ENCODE measurements around the gene DICER1.

Gene DICER1

DNA sequence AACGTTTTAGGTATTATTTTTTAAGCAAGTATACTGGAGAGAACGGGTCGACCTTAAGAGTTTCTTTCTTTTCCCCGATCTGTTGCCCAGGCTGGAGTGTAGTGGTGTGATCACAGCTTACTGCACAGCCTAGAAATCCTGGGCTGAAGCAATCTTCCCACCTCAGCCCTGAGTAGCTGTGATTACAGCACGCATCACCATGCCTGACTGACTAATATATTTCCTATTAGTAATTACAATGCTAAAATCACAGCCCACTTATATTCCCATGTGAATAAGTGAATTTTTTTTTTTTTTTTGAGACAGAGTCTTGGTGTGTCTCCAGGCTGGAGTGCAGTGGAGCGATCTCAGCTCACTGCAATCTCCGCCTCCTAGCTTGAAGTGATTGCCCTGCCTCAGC lies 50.4 kb downstream of the DICER1 start:
- no peak overlapping the region for H3K27ac Mint-ChIP-seq (ENCODE audit: low read depth)
- peaks cover 63% of the 10 kb centered on the region for H3K36me3 Mint-ChIP-seq (ENCODE audit: insufficient read depth)
- peaks cover 10% of the 10 kb centered on the region for H3K4me1 Mint-ChIP-seq
- no peaks in the 10 kb centered on the region for H3K27me3 Mint-ChIP-seq
- DNase-seq (ENCODE audit: low spot score in 2 of 2) (no peak), ATAC-seq (replicated peaks; ENCODE audit: extremely low read depth, poor library complexity, severe bottlenecking) (no peak)
- no peak overlapping the region for H3K4me3 Mint-ChIP-seq
- no peaks in the 10 kb centered on the region for H3K9me3 Mint-ChIP-seq

DNA sequence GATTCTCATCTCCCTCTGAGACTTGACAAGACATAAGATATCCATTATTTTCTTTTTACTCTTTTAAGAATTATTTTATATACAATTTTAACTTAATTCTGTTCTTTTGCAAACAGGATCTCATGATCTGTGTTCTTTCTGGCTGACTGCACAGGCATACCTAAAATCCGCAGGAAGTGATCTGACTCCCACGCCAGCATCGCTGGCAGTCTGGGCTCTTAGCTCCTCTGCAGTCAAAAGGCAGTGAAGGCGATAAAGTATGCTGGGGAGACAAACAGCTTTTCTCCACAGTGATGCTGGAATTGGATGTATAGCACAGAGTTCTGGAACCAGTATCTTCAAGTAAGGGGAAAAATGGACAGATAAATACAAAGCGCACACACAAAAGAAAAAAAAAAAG lies 52.4 kb downstream of the DICER1 start:
- Mint-ChIP-seq H3K4me3 (no peak overlapping the region), H3K27ac (ENCODE audit: low read depth) (no peak overlapping the region), H3K27me3 (no peaks in the 10 kb centered on the region), H3K4me1 (peaks cover 27% of the 10 kb centered on the region), H3K9me3 (no peaks in the 10 kb centered on the region), H3K36me3 (ENCODE audit: insufficient read depth) (peaks cover 59% of the 10 kb centered on the region)
- no peak for DNase-seq (ENCODE audit: low spot score in 2 of 2)
- no peak for ATAC-seq (replicated peaks; ENCODE audit: extremely low read depth, poor library complexity, severe bottlenecking)

GRCh38 chr14:95102680-95103044 lies 54.7 kb downstream of the DICER1 start:
- H3K36me3 Mint-ChIP-seq (ENCODE audit: insufficient read depth) = peaks cover 60% of the 10 kb centered on the region
- ATAC-seq (replicated peaks; ENCODE audit: extremely low read depth, poor library complexity, severe bottlenecking) (no peak), DNase-seq (ENCODE audit: low spot score in 2 of 2) (no peak)
- H3K4me3 Mint-ChIP-seq = no peak overlapping the region
- no peaks in the 10 kb centered on the region for H3K9me3 Mint-ChIP-seq
- peaks cover 27% of the 10 kb centered on the region for H3K4me1 Mint-ChIP-seq
- H3K27me3 Mint-ChIP-seq = no peaks in the 10 kb centered on the region
- peak overlapping the region; percentile 11 for H3K27ac Mint-ChIP-seq (ENCODE audit: low read depth)

- peaks cover 27% of the 10 kb centered on the region for H3K4me1 Mint-ChIP-seq
- no peak for ATAC-seq (replicated peaks; ENCODE audit: extremely low read depth, poor library complexity, severe bottlenecking)
- DNase-seq (ENCODE audit: low spot score in 2 of 2) = no peak
- H3K27ac Mint-ChIP-seq (ENCODE audit: low read depth) = peak overlapping the region; percentile 11
- no peaks in the 10 kb centered on the region for H3K27me3 Mint-ChIP-seq
- no peak overlapping the region for H3K4me3 Mint-ChIP-seq
- H3K9me3 Mint-ChIP-seq = no peaks in the 10 kb centered on the region
- peaks cover 56% of the 10 kb centered on the region for H3K36me3 Mint-ChIP-seq (ENCODE audit: insufficient read depth)
Measured at GRCh38 chr14:95101736-95102679, 55.3 kb downstream of the DICER1 start.

DNA sequence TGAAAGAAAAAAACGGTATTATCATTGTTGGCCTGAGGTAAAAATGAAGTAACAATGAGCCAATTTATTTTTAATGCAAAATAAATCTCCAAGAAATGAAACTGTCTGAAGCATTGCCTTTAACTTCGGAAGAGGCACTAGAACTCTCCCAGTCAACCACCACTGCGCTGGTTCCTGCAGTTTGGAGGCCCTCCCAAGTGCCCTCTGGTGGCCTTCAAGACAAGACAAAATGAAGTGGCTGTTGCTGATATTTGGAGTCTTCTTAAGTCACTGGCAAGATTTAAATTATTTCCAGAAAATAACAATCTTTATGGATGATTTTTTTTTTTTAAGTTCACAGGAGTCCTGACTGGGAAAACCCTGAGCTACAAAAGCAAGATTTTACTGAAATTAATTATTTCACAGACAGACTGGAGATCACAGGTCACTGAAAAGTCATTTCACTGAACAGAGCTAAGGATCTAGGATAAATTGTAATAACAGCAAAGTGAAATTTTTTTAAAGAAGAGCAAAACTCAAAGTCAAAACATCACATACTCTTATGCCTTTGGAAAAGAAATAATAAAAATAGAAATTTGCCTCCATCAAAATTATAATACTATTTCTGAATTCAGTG lies 58.2 kb downstream of the DICER1 start:
- no peak for ATAC-seq (replicated peaks; ENCODE audit: extremely low read depth, poor library complexity, severe bottlenecking)
- Mint-ChIP-seq H3K9me3 (no peaks in the 10 kb centered on the region), H3K4me1 (peaks cover 31% of the 10 kb centered on the region), H3K36me3 (ENCODE audit: insufficient read depth) (peaks cover 48% of the 10 kb centered on the region), H3K27ac (ENCODE audit: low read depth) (peak overlapping the region; percentile 70), H3K4me3 (no peak overlapping the region), H3K27me3 (no peaks in the 10 kb centered on the region)
- DNase-seq (ENCODE audit: low spot score in 2 of 2) = no peak

DNA sequence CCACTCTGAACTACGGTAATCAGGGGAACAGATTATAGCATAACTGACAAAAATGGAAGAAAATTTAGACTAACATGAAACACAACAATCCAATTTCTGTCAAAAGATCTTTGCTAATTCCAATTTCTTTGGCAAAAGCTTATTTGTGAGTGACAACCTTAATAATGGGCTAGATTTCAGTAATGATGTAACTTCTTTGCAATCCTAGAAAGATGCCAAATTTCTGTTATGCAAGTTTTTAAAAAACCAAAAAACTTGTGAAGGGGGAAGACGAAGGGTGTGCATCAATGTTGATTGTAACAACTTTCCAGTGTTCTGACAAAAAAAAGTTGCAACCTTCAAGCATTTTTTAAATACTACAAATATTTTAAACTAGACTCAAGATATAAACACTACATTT lies 59.9 kb downstream of the DICER1 start:
- H3K9me3 Mint-ChIP-seq = no peaks in the 10 kb centered on the region
- H3K4me1 Mint-ChIP-seq = peaks cover 24% of the 10 kb centered on the region
- H3K27ac Mint-ChIP-seq (ENCODE audit: low read depth) = peak overlapping the region; percentile 32
- H3K4me3 Mint-ChIP-seq = no peak overlapping the region
- DNase-seq (ENCODE audit: low spot score in 2 of 2) = no peak
- H3K36me3 Mint-ChIP-seq (ENCODE audit: insufficient read depth) = peaks cover 46% of the 10 kb centered on the region
- H3K27me3 Mint-ChIP-seq = no peaks in the 10 kb centered on the region
- no peak for ATAC-seq (replicated peaks; ENCODE audit: extremely low read depth, poor library complexity, severe bottlenecking)

- H3K4me1 Mint-ChIP-seq = peaks cover 18% of the 10 kb centered on the region
- no peak for DNase-seq (ENCODE audit: low spot score in 2 of 2)
- peaks cover 43% of the 10 kb centered on the region for H3K36me3 Mint-ChIP-seq (ENCODE audit: insufficient read depth)
- no peaks in the 10 kb centered on the region for H3K27me3 Mint-ChIP-seq
- no peak overlapping the region for H3K27ac Mint-ChIP-seq (ENCODE audit: low read depth)
- ATAC-seq (replicated peaks; ENCODE audit: extremely low read depth, poor library complexity, severe bottlenecking) = no peak
- no peaks in the 10 kb centered on the region for H3K9me3 Mint-ChIP-seq
- H3K4me3 Mint-ChIP-seq = no peak overlapping the region
Measured at GRCh38 chr14:95096476-95096875, 60.9 kb downstream of the DICER1 start.

DNA sequence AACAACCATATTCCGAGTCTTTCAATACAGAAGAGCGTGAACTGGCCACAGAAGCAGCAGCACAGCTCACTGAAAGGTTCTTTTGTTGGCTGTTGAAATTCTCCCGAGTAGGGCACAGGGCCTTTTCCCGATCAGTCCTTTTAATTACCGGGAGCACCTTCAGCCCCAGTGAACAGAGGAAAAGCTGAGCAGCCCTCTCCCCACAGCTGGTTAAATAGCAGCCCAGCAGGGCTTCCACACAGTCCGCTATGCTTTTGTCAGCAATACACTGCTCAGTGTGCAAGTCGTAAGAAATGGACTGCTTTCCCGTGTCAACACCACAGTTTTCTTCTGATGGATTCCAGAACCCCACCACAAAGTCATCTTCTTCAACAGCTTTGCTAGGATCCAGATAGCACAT lies 61.3 kb downstream of the DICER1 start:
- H3K9me3 Mint-ChIP-seq = no peaks in the 10 kb centered on the region
- H3K36me3 Mint-ChIP-seq (ENCODE audit: insufficient read depth) = peaks cover 45% of the 10 kb centered on the region
- no peak for DNase-seq (ENCODE audit: low spot score in 2 of 2)
- ATAC-seq (replicated peaks; ENCODE audit: extremely low read depth, poor library complexity, severe bottlenecking) = no peak
- H3K4me1 Mint-ChIP-seq = peaks cover 13% of the 10 kb centered on the region
- no peaks in the 10 kb centered on the region for H3K27me3 Mint-ChIP-seq
- H3K27ac Mint-ChIP-seq (ENCODE audit: low read depth) = no peak overlapping the region
- H3K4me3 Mint-ChIP-seq = no peak overlapping the region

- Mint-ChIP-seq H3K27me3 (no peaks in the 10 kb centered on the region), H3K4me1 (peaks cover 4% of the 10 kb centered on the region), H3K36me3 (ENCODE audit: insufficient read depth) (peaks cover 63% of the 10 kb centered on the region), H3K9me3 (no peaks in the 10 kb centered on the region), H3K27ac (ENCODE audit: low read depth) (peak overlapping the region; percentile 29), H3K4me3 (no peak overlapping the region)
- DNase-seq (ENCODE audit: low spot score in 2 of 2) (no peak), ATAC-seq (replicated peaks; ENCODE audit: extremely low read depth, poor library complexity, severe bottlenecking) (no peak)
Measured at GRCh38 chr14:95092723-95093122, 64.6 kb downstream of the DICER1 start.

GRCh38 chr14:95091581-95091980 lies 65.7 kb downstream of the DICER1 start:
- Mint-ChIP-seq H3K27me3 (no peaks in the 10 kb centered on the region), H3K4me1 (peaks cover 4% of the 10 kb centered on the region), H3K9me3 (no peaks in the 10 kb centered on the region), H3K27ac (ENCODE audit: low read depth) (no peak overlapping the region), H3K36me3 (ENCODE audit: insufficient read depth) (peaks cover 66% of the 10 kb centered on the region), H3K4me3 (no peak overlapping the region)
- ATAC-seq (replicated peaks; ENCODE audit: extremely low read depth, poor library complexity, severe bottlenecking) (no peak), DNase-seq (ENCODE audit: low spot score in 2 of 2) (no peak)

GRCh38 chr14:95088665-95089064 lies 68.7 kb downstream of the DICER1 start:
- H3K4me3 Mint-ChIP-seq = no peak overlapping the region
- ATAC-seq (replicated peaks; ENCODE audit: extremely low read depth, poor library complexity, severe bottlenecking) (no peak), DNase-seq (ENCODE audit: low spot score in 2 of 2) (no peak)
- H3K9me3 Mint-ChIP-seq = no peaks in the 10 kb centered on the region
- H3K27ac Mint-ChIP-seq (ENCODE audit: low read depth) = no peak overlapping the region
- no peaks in the 10 kb centered on the region for H3K4me1 Mint-ChIP-seq
- no peaks in the 10 kb centered on the region for H3K27me3 Mint-ChIP-seq
- H3K36me3 Mint-ChIP-seq (ENCODE audit: insufficient read depth) = peaks cover 59% of the 10 kb centered on the region

DNA sequence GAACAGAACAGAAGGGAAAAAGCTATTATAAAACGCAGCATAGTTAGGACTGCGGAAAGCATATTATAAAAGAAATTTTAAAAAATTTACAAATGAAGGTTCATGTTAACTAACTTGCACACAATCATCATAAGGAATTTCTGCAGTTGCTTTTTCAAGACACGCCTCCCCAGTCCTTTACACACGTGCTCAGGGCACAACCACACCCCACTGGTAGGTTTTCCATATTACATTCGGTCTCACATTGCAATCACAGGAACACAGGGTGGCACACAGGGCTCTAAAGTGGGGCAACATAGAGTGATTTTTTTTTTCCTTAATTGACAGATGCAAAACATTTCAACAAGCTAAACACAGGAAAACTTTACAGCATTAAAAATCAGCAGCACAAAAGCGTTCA lies 69.7 kb downstream of the DICER1 start:
- Mint-ChIP-seq H3K27ac (ENCODE audit: low read depth) (no peak overlapping the region), H3K4me1 (peaks cover 2% of the 10 kb centered on the region), H3K27me3 (no peaks in the 10 kb centered on the region), H3K36me3 (ENCODE audit: insufficient read depth) (peaks cover 50% of the 10 kb centered on the region), H3K4me3 (no peak overlapping the region), H3K9me3 (no peaks in the 10 kb centered on the region)
- no peak for DNase-seq (ENCODE audit: low spot score in 2 of 2)
- ATAC-seq (replicated peaks; ENCODE audit: extremely low read depth, poor library complexity, severe bottlenecking) = no peak

DNA sequence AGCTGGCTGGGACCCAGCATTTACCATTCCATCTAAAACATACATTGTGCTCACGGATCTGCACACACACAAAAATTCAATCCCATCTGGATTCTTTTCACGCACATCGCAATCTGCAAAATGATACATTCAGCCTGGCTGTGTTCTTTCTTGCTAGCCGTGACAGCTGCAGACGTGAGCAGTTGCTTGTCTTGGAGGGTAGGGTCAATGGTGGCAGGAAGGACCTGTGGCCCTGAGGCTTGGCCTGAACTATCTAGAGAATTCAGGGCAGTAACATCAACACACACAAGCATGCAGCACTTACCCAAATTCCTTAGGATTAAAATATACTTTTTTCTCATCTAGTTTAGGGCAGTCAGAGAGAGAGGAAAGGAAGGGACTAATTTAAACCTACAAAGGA lies 72.0 kb downstream of the DICER1 start:
- no peaks in the 10 kb centered on the region for H3K9me3 Mint-ChIP-seq
- DNase-seq (ENCODE audit: low spot score in 2 of 2) = no peak
- no peak for ATAC-seq (replicated peaks; ENCODE audit: extremely low read depth, poor library complexity, severe bottlenecking)
- peaks cover 38% of the 10 kb centered on the region for H3K36me3 Mint-ChIP-seq (ENCODE audit: insufficient read depth)
- H3K27me3 Mint-ChIP-seq = no peaks in the 10 kb centered on the region
- no peak overlapping the region for H3K4me3 Mint-ChIP-seq
- no peak overlapping the region for H3K27ac Mint-ChIP-seq (ENCODE audit: low read depth)
- peaks cover 6% of the 10 kb centered on the region for H3K4me1 Mint-ChIP-seq

All from central memory CD8-positive, alpha-beta T cell (primary cell).